GM12891 (cell line): ENCODE results near the gene MLXIP.

Experiments
- PAX5 ChIP-seq: IDR thresholded peaks from 2 replicates; pipeline ENCODE4 v1.6.1; 2011; ENCODE audit warnings: low read length, moderate library complexity, mild to moderate bottlenecking; ENCODE audit not compliant: insufficient read depth, severe bottlenecking
- POLR2A ChIP-seq: IDR thresholded peaks from 2 replicates; pipeline ENCODE4 v1.6.1; 2011; ENCODE audit warnings: low read depth, low read length, control low read depth
- POLR2AphosphoS5 ChIP-seq: IDR thresholded peaks from 2 replicates; pipeline ENCODE4 v1.6.1; 2011; ENCODE audit warnings: low read depth, low read length, control low read depth
- POU2F2 ChIP-seq: IDR thresholded peaks from 2 replicates; pipeline ENCODE4 v1.6.1; 2011; ENCODE audit warnings: low read depth, mild to moderate bottlenecking, control low read depth, low read length, moderate library complexity
- SPI1 ChIP-seq: IDR thresholded peaks from 2 replicates; pipeline ENCODE4 v1.6.1; 2011; ENCODE audit warnings: low read depth, low read length, control low read depth
- TAF1 ChIP-seq: IDR thresholded peaks from 2 replicates; pipeline ENCODE4 v1.6.1; 2011; ENCODE audit warnings: low read depth, low read length, control low read depth

GRCh38 chr12:122183588-122183940 is 105.0 kb downstream of the MLXIP start:
- TF ChIP-seq POLR2A (no peak), POLR2AphosphoS5 (no peak), TAF1 (no peak), SPI1 (no peak), POU2F2 (no peak), PAX5 (no peak)
